ENCODE data around the gene NDOR1. TPM values are rescaled to one million over a fixed set of nuclear protein-coding genes. Genes with fewer than 3 reads are reported as not detected.
A peak's percentile ranks its signal among the peaks of the same experiment; 100 is the strongest.

NDOR1 gene
- total RNA-seq, 3 donors from 2014 or later (not counting 1 experiment from before 2014, with no cell fraction given), result 31.1 to 36.0 (median 31.9) TPM

- no peaks in the 10 kb centered on the region for H3K9me3 ChIP-seq (ENCODE audit: control insufficient read depth, insufficient read depth, low read length)
- Mint-ChIP-seq H3K27me3 (ENCODE audit: low read depth in 2 of 2) (peaks cover 0 to 9% of the 10 kb centered on the region in 2 donors), H3K4me3 (no peak overlapping the region), H3K9me3 (no peaks in the 10 kb centered on the region), H3K27ac (no peak overlapping the region), H3K4me1 (no peaks in the 10 kb centered on the region), H3K36me3 (no peaks in the 10 kb centered on the region)
- peaks cover 21% of the 10 kb centered on the region for H3K27me3 ChIP-seq (ENCODE audit: control insufficient read depth, insufficient read depth, low read length)
- WGBS (ENCODE audit: insufficient coverage), result 30% methylated on average over 20 of the region's 21 CpGs
- H3K4me3 ChIP-seq (ENCODE audit: low read length), result no peak overlapping the region
- TF ChIP-seq CTCF (IDR thresholded peaks at IDR 0.05), result no peak
- H3K36me3 ChIP-seq (ENCODE audit: control insufficient read depth, insufficient read depth, low read length), result peaks cover 3% of the 10 kb centered on the region
- no peak for DNase-seq
- ATAC-seq, result no peak
- no peak overlapping the region for H3K27ac ChIP-seq (ENCODE audit: low read length)
- H3K4me1 ChIP-seq (ENCODE audit: control insufficient read depth, insufficient read depth, low read length), result peaks cover 4% of the 10 kb centered on the region
- intact Hi-C loops (cut with micrococcal nuclease), result no loop called here
Observed at GRCh38 chr9:137172901-137173795, 32.4 kb upstream of the NDOR1 start.

DNA sequence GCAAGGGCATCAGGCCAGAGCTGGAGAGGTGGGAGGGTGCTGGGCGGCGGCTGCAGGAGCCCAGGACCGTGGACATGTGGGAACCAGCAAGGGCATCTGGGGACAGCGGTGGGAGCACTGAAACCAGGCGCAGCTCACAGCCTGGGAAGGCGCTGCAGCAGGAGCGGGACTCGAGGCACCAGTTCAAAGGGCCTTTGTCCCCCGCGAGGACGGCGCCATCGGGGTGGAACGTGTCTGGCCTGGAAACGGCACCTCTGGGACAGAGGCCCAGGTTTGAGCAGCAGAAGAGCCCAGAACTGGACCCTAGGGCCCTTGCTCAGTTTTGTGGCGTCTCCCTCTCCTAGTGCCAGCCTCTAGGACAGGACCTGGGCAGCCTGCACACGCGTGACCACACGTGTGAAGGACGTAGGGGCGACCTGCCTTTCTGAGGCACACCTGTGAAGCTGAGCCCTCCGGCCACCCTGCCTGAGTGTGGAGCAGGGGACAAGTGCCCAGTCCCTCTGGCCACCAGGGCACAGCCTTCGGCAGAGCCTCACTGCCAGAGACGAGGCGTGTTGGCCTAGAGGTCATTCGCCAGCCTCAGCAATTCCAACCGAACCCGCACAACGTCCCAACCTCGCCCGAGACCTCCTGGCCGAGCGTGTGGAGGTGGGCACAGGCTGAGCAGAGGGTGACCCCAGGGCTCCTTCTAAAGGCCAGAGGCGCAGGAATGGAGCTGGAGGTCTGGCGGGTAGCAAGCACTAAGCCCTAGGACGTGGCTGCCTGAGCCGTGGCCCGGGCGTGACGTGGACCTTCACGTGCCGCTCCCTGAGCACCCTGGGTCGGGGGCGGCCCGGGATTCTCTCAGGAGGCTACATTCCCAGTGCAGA is 31.5 kb upstream of the NDOR1 start:
- Mint-ChIP-seq H3K36me3 (no peaks in the 10 kb centered on the region), H3K27me3 (ENCODE audit: low read depth in 2 of 2) (peaks cover 0 to 6% of the 10 kb centered on the region in 2 donors), H3K27ac (no peak overlapping the region), H3K4me1 (no peaks in the 10 kb centered on the region), H3K4me3 (no peak overlapping the region), H3K9me3 (no peaks in the 10 kb centered on the region)
- Histone ChIP-seq H3K27me3 (ENCODE audit: control insufficient read depth, insufficient read depth, low read length) (peaks cover 21% of the 10 kb centered on the region), H3K4me3 (ENCODE audit: low read length) (no peak overlapping the region), H3K36me3 (ENCODE audit: control insufficient read depth, insufficient read depth, low read length) (peaks cover 10% of the 10 kb centered on the region), H3K27ac (ENCODE audit: low read length) (no peak overlapping the region), H3K4me1 (ENCODE audit: control insufficient read depth, insufficient read depth, low read length) (peaks cover 4% of the 10 kb centered on the region), H3K9me3 (ENCODE audit: control insufficient read depth, insufficient read depth, low read length) (no peaks in the 10 kb centered on the region)
- intact Hi-C loops (cut with micrococcal nuclease), result no loop called here
- ATAC-seq, result no peak
- no peak for DNase-seq
- WGBS (ENCODE audit: insufficient coverage), result 90% methylated on average over 45 of the region's 45 CpGs
- TF ChIP-seq CTCF (IDR thresholded peaks at IDR 0.05), result no peak

- H3K27ac ChIP-seq (ENCODE audit: low read length), result no peak overlapping the region
- H3K27ac Mint-ChIP-seq, result no peak overlapping the region
- H3K4me1 Mint-ChIP-seq, result no peaks in the 10 kb centered on the region
- H3K9me3 Mint-ChIP-seq, result no peaks in the 10 kb centered on the region
- ATAC-seq (peak in 1 of 3 donors; percentile 4), DNase-seq (no peak)
- H3K27me3 ChIP-seq (ENCODE audit: control insufficient read depth, insufficient read depth, low read length), result peaks cover 21% of the 10 kb centered on the region
- WGBS (ENCODE audit: insufficient coverage), result 60% methylated on average over 34 of the region's 34 CpGs
- TF ChIP-seq CTCF (IDR thresholded peaks at IDR 0.05), result no peak
- H3K36me3 Mint-ChIP-seq, result no peaks in the 10 kb centered on the region
- H3K36me3 ChIP-seq (ENCODE audit: control insufficient read depth, insufficient read depth, low read length), result peaks cover 18% of the 10 kb centered on the region
- H3K4me1 ChIP-seq (ENCODE audit: control insufficient read depth, insufficient read depth, low read length), result peaks cover 4% of the 10 kb centered on the region
- no peak overlapping the region for H3K4me3 Mint-ChIP-seq
- H3K27me3 Mint-ChIP-seq (ENCODE audit: low read depth in 2 of 2), result peaks cover 0 to 6% of the 10 kb centered on the region in 2 donors
- no peak overlapping the region for H3K4me3 ChIP-seq (ENCODE audit: low read length)
- H3K9me3 ChIP-seq (ENCODE audit: control insufficient read depth, insufficient read depth, low read length), result no peaks in the 10 kb centered on the region
- intact Hi-C loops (cut with micrococcal nuclease), result no loop called here
Observed at GRCh38 chr9:137174722-137175293, 30.7 kb upstream of the NDOR1 start.
